Measurements from ENCODE around the gene AUTS2. TPM values are rescaled to one million over a fixed set of nuclear protein-coding genes. Genes with fewer than 3 reads are reported as not detected.
A peak's percentile ranks its signal among the peaks of the same experiment; 100 is the strongest.
"Not testable (repeated sequence)": the region's sequence is repeated elsewhere in the genome, so short reads cannot be mapped to it uniquely, and the experiment has no call there.

The AUTS2 gene
- total RNA-seq, 1 experiment from 2014 or later: 38.5 TPM

DNA sequence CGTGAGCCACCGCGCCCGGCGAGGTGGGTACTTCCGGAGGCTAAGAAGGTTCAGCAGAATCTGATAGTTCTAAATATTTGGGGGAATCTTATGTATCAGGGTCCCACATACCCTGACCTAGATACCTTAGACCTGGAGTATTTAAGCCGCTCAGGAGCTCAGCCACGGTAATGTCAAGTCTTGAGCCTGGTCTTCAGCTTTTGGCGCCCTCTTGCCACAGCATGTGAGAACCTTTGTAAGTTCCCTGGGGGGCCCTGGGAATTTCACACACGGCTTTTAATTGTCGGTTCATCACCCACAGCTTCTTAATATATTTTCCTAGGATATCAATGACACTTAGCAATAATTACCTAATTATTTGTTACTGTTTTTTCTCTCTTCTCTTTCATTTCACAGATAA is 1209.4 kb downstream of the AUTS2 start:
- Histone ChIP-seq H3K27me3 (ENCODE audit: low read length) (no peaks in the 10 kb centered on the region), H3K4me3 (ENCODE audit: low read length) (no peak overlapping the region), H3K9ac (ENCODE audit: low read length) (no peak overlapping the region), H3K4me1 (ENCODE audit: low read length) (peaks cover 17% of the 10 kb centered on the region), H4K20me1 (ENCODE audit: insufficient read depth, low read depth, low read length) (no peaks in the 10 kb centered on the region), H3K4me2 (ENCODE audit: low read depth, low read length, poor library complexity, severe bottlenecking) (no peak overlapping the region), H3K79me2 (ENCODE audit: low read length) (no peaks in the 10 kb centered on the region), H3K9me2 (replicated peaks; ENCODE audit: insufficient read depth, low read length) (no peaks in the 10 kb centered on the region), H3K36me3 (ENCODE audit: insufficient read depth, low read length) (no peaks in the 10 kb centered on the region), H3K27ac (ENCODE audit: low read length) (no peak overlapping the region), H2AFZ (ENCODE audit: low read length) (no peak overlapping the region), H3K9me3 (ENCODE audit: low read length) (no peaks in the 10 kb centered on the region)
- no peak for DNase-seq

DNA sequence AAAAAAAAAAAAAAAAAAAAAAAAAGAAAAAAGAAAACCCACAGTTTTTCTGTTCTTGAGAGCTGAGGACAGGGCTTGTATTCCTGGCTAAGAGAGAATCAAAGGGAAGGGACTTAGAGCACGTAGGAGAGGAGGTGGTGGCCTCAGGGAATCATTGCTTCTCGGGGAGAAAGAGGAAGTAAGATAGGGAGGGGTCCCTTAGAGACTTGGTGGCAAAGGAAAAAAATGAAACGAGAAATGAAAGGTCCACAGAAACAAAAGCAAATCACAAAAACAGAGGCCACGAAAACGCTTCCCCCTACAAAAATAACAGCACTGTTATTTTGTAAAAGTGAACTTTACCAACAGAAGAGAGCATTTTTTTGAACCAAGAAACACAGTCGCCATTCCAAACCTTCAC is 1210.6 kb downstream of the AUTS2 start:
- no peak overlapping the region for H3K27ac ChIP-seq (ENCODE audit: low read length)
- no peaks in the 10 kb centered on the region for H3K9me2 ChIP-seq (replicated peaks; ENCODE audit: insufficient read depth, low read length)
- H3K4me2 ChIP-seq (ENCODE audit: low read depth, low read length, poor library complexity, severe bottlenecking): peak overlapping the region; percentile 50
- H3K9me3 ChIP-seq (ENCODE audit: low read length): no peaks in the 10 kb centered on the region
- no peak for DNase-seq
- H4K20me1 ChIP-seq (ENCODE audit: insufficient read depth, low read depth, low read length): no peaks in the 10 kb centered on the region
- H3K4me3 ChIP-seq (ENCODE audit: low read length): no peak overlapping the region
- no peaks in the 10 kb centered on the region for H3K36me3 ChIP-seq (ENCODE audit: insufficient read depth, low read length)
- H3K79me2 ChIP-seq (ENCODE audit: low read length): no peaks in the 10 kb centered on the region
- no peaks in the 10 kb centered on the region for H3K27me3 ChIP-seq (ENCODE audit: low read length)
- no peak overlapping the region for H3K9ac ChIP-seq (ENCODE audit: low read length)
- no peak overlapping the region for H2AFZ ChIP-seq (ENCODE audit: low read length)
- H3K4me1 ChIP-seq (ENCODE audit: low read length): peaks cover 17% of the 10 kb centered on the region

DNA sequence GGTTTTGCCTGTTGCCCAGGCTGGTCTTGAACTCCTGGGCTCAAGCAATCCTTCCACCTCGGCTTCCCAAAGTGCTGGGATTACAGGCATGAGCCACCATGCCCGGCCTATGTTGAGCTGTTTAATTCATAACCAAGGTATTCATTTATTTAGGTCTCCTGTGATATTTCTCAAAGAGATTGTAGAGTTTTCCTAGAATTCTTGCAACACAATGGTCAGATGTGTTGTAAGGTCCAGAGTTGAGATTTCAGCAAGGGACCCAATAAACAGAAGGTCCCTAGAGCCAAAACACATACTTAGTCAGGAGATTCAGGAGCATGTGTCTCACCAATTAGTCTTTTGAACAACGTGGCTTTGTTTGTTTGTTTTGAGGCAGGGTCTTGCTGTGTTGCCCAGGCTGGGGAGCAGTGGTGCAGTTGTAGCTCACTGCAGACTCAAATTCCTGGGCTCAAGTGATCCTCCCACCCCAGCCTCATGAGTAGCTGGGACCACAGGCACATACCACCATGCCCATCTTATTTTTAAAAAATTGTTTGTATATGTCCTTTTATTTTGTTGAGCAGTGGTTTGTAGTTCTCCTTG is 1212.4 kb downstream of the AUTS2 start:
- Histone ChIP-seq H3K9ac (ENCODE audit: low read length) (no peak overlapping the region), H3K4me2 (ENCODE audit: low read depth, low read length, poor library complexity, severe bottlenecking) (no peak overlapping the region), H3K27ac (ENCODE audit: low read length) (no peak overlapping the region), H3K9me3 (ENCODE audit: low read length) (no peaks in the 10 kb centered on the region), H2AFZ (ENCODE audit: low read length) (no peak overlapping the region), H3K4me1 (ENCODE audit: low read length) (peaks cover 6% of the 10 kb centered on the region), H3K4me3 (ENCODE audit: low read length) (no peak overlapping the region), H3K27me3 (ENCODE audit: low read length) (no peaks in the 10 kb centered on the region), H3K9me2 (replicated peaks; ENCODE audit: insufficient read depth, low read length) (no peaks in the 10 kb centered on the region), H3K36me3 (ENCODE audit: insufficient read depth, low read length) (no peaks in the 10 kb centered on the region), H3K79me2 (ENCODE audit: low read length) (no peaks in the 10 kb centered on the region), H4K20me1 (ENCODE audit: insufficient read depth, low read depth, low read length) (no peaks in the 10 kb centered on the region)
- no peak for DNase-seq

DNA sequence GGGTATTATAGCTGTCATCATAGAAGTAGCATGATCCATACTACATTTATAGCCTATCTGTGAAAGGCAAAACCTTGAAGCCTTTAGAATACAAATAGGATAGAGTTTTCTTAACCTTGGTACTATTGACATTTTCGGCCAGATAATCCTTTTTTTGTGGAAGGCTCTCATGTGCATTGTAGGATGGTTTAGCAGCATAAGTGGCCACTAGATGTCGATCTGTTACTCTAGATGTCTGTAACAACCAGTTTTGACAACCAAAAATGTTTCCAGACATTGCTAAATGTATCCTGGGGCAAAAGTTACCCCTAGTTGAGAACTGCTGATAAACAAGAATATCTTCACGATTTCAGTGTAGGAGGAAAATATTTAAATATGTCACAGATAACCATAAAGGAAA is 1214.2 kb downstream of the AUTS2 start:
- Histone ChIP-seq H4K20me1 (ENCODE audit: insufficient read depth, low read depth, low read length) (no peaks in the 10 kb centered on the region), H3K27ac (ENCODE audit: low read length) (no peak overlapping the region), H3K4me3 (ENCODE audit: low read length) (no peak overlapping the region), H3K4me1 (ENCODE audit: low read length) (peaks cover 6% of the 10 kb centered on the region), H3K9ac (ENCODE audit: low read length) (no peak overlapping the region), H3K36me3 (ENCODE audit: insufficient read depth, low read length) (no peaks in the 10 kb centered on the region), H3K4me2 (ENCODE audit: low read depth, low read length, poor library complexity, severe bottlenecking) (no peak overlapping the region), H3K9me3 (ENCODE audit: low read length) (0 out of 2 replicates have a peak, but pooled peaks cover under 1% of the 10 kb centered on the region), H3K9me2 (replicated peaks; ENCODE audit: insufficient read depth, low read length) (no peaks in the 10 kb centered on the region), H3K79me2 (ENCODE audit: low read length) (no peaks in the 10 kb centered on the region), H2AFZ (ENCODE audit: low read length) (no peak overlapping the region), H3K27me3 (ENCODE audit: low read length) (no peaks in the 10 kb centered on the region)
- no peak for DNase-seq

DNA sequence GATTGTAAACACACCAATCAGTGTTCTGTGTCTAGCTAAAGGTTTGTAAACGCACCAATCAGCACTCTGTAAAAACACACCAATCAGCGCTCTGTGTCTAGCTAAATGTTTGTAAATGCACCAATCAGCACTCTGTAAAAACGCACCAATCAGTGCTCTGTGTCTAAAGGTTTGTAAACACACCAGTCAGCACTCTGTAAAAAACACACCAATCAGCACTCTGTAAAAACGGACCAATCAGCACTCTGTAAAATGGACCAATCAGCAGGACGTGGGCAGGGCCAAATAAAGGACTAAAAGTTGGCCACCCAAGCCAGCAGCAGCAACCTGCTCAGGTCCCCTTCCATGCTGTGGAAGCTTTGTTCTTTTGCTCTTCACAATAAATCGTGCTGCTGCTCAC is 1224.2 kb downstream of the AUTS2 start:
- H3K27ac ChIP-seq (ENCODE audit: low read length); H3K36me3 ChIP-seq (ENCODE audit: insufficient read depth, low read length); H2AFZ ChIP-seq (ENCODE audit: low read length); H3K9ac ChIP-seq (ENCODE audit: low read length); H3K27me3 ChIP-seq (ENCODE audit: low read length); H3K9me3 ChIP-seq (ENCODE audit: low read length); H3K9me2 ChIP-seq (replicated peaks; ENCODE audit: insufficient read depth, low read length); H3K4me1 ChIP-seq (ENCODE audit: low read length); H4K20me1 ChIP-seq (ENCODE audit: insufficient read depth, low read depth, low read length); H3K79me2 ChIP-seq (ENCODE audit: low read length); DNase-seq; H3K4me2 ChIP-seq (ENCODE audit: low read depth, low read length, poor library complexity, severe bottlenecking); H3K4me3 ChIP-seq (ENCODE audit: low read length): not testable (repeated sequence)

DNA sequence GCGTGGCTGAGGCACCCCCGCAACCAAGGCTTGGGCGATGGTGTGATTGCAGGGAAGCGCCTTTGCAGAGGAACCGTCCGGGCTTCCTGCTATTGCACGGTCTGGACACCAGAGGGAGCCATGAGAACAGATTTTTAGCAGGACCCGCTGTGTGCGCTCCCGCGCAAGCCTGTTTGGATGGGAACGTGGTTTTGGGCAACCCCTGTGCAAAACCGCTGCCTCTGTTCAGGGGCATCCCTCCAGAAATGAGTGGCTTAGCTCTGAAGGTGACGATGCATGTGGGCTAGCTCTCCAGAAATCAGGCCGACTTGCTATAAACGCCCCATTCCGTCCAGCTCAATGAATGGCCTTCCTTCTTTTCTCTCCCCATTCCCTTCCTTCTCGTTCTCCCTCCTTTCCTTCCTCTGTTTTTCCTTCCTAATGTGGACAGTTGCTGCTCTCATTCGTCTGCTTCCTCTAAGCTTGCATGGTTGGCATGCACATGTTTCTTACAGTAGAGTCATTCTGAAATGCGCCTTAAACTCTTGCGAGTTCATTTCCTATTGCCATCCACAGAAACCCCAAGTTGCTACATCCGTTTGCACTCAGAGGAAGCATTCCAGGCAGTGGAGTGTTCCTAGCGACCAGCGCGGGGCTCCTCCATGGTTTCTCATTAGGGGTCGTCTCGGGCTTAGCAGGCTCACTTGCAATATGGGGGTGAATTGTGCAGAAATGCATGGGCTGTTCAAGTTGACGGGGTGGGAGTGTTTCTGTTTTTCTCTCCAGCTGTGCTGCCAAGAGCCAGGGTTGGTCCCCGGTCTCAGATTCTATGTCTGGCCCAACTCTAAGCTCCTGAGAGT is 1231.2 kb downstream of the AUTS2 start:
- Histone ChIP-seq H2AFZ (ENCODE audit: low read length) (0 out of 2 replicates have a peak overlapping the region, but pooled peaks have one; percentile 37), H3K4me1 (ENCODE audit: low read length) (peaks cover 5% of the 10 kb centered on the region), H3K4me2 (ENCODE audit: low read depth, low read length, poor library complexity, severe bottlenecking) (peak overlapping the region; percentile 8), H3K27ac (ENCODE audit: low read length) (no peak overlapping the region), H3K27me3 (ENCODE audit: low read length) (no peaks in the 10 kb centered on the region), H3K36me3 (ENCODE audit: insufficient read depth, low read length) (no peaks in the 10 kb centered on the region), H3K9me3 (ENCODE audit: low read length) (no peaks in the 10 kb centered on the region), H3K4me3 (ENCODE audit: low read length) (no peak overlapping the region), H3K9me2 (replicated peaks; ENCODE audit: insufficient read depth, low read length) (no peaks in the 10 kb centered on the region), H4K20me1 (ENCODE audit: insufficient read depth, low read depth, low read length) (no peaks in the 10 kb centered on the region), H3K9ac (ENCODE audit: low read length) (no peak overlapping the region), H3K79me2 (ENCODE audit: low read length) (no peaks in the 10 kb centered on the region)
- peak; percentile 82 for DNase-seq

DNA sequence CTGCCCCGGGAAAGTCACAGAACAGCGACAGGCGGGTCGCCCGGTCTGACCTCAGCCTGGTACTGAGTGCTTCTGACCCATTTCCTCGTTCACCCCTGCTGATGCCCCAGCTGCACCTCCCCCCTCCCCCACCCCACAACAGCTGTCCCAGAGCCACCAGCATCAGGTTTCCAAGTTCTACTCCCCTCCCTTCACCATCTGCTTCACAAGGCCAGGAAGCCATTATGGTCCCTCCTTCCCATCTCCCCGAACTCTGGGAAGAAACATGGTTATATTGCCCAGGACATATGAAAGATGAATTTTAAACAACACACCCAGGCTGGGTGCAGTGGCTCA is 1231.8 kb downstream of the AUTS2 start:
- no peak overlapping the region for H3K4me2 ChIP-seq (ENCODE audit: low read depth, low read length, poor library complexity, severe bottlenecking)
- H3K4me3 ChIP-seq (ENCODE audit: low read length): no peak overlapping the region
- no peaks in the 10 kb centered on the region for H3K9me2 ChIP-seq (replicated peaks; ENCODE audit: insufficient read depth, low read length)
- no peak overlapping the region for H2AFZ ChIP-seq (ENCODE audit: low read length)
- no peak overlapping the region for H3K9ac ChIP-seq (ENCODE audit: low read length)
- no peaks in the 10 kb centered on the region for H3K36me3 ChIP-seq (ENCODE audit: insufficient read depth, low read length)
- no peak for DNase-seq
- H3K27me3 ChIP-seq (ENCODE audit: low read length): no peaks in the 10 kb centered on the region
- H3K27ac ChIP-seq (ENCODE audit: low read length): no peak overlapping the region
- no peaks in the 10 kb centered on the region for H3K79me2 ChIP-seq (ENCODE audit: low read length)
- peaks cover 5% of the 10 kb centered on the region for H3K4me1 ChIP-seq (ENCODE audit: low read length)
- no peaks in the 10 kb centered on the region for H4K20me1 ChIP-seq (ENCODE audit: insufficient read depth, low read depth, low read length)
- no peaks in the 10 kb centered on the region for H3K9me3 ChIP-seq (ENCODE audit: low read length)

DNA sequence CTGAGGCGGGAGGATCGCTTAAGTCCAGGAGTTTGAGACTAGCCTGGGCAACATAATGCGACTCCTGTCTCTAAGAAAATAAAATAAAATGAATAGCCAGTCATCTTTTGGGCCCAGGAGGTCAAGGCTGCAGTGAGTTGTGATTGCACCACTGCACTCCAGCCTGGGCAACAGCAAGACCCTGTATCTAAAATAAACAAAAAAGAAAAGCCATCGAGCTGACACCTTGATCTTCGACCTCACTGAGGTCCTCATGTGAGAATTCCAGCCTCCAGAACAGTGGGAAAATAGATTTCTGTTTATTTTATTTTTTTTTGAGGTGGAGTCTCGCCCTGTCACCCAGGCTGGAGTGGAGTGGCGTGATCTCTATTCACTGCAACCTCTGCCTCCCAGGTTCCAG is 1232.2 kb downstream of the AUTS2 start:
- no peak for DNase-seq
- no peak overlapping the region for H3K4me3 ChIP-seq (ENCODE audit: low read length)
- H3K9ac ChIP-seq (ENCODE audit: low read length): no peak overlapping the region
- no peaks in the 10 kb centered on the region for H3K9me3 ChIP-seq (ENCODE audit: low read length)
- H3K79me2 ChIP-seq (ENCODE audit: low read length): no peaks in the 10 kb centered on the region
- H3K4me1 ChIP-seq (ENCODE audit: low read length): peaks cover 5% of the 10 kb centered on the region
- H2AFZ ChIP-seq (ENCODE audit: low read length): no peak overlapping the region
- H3K36me3 ChIP-seq (ENCODE audit: insufficient read depth, low read length): no peaks in the 10 kb centered on the region
- H3K27ac ChIP-seq (ENCODE audit: low read length): no peak overlapping the region
- no peaks in the 10 kb centered on the region for H3K9me2 ChIP-seq (replicated peaks; ENCODE audit: insufficient read depth, low read length)
- H4K20me1 ChIP-seq (ENCODE audit: insufficient read depth, low read depth, low read length): no peaks in the 10 kb centered on the region
- no peaks in the 10 kb centered on the region for H3K27me3 ChIP-seq (ENCODE audit: low read length)
- no peak overlapping the region for H3K4me2 ChIP-seq (ENCODE audit: low read depth, low read length, poor library complexity, severe bottlenecking)

Data from Karpas-422 (cell line).